H1 (cell line): ENCODE results near the gene RAB43. TPM values are rescaled to one million over a fixed set of nuclear protein-coding genes. Genes with fewer than 3 reads are reported as not detected.

Experiments
- CTCF ChIA-PET: fragments of 300-600 bp; sonication (Branson Sonifier 250); formaldehyde crosslinking; loops from one replicate; lab custom pipeline; 2021; ENCODE audit not compliant: partially characterized antibody; lab: Charles Lee
- POLR2A ChIA-PET: fragments of 300-600 bp; sonication (Branson Sonifier 250); formaldehyde crosslinking; loops from one replicate; lab custom pipeline; 2021; ENCODE audit warnings: inconsistent platforms; ENCODE audit not compliant: partially characterized antibody; lab: Charles Lee
- DNase-seq, 2 experiments: peaks; one replicate each; pipeline versions ENCODE4 v3.0.0 to v3.0.0-alpha.2; 2010 to 2022; ENCODE audit warnings: low spot score in 2 of 2, low read depth in 1 of 2, mixed read lengths in 1 of 2
- FAIRE-seq: peaks from 2 replicates; lab custom pipeline; 2011; peaks lifted over from hg19 to GRCh38; lab: Jason Lieb, UNC
- H2AFZ ChIP-seq: 2 replicates; pipeline ENCODE4 v1.8.1; 2012; ENCODE audit warnings: low read length, inconsistent platforms
- H2AK5ac ChIP-seq: 2 replicates; pipeline ENCODE4 v1.6.1; 2013; ENCODE audit warnings: low read depth, low read length
- H2BK120ac ChIP-seq: replicated peaks from 2 replicates; pipeline ENCODE3; 2013; ENCODE audit warnings: low read depth, low read length, inconsistent platforms
- H2BK12ac ChIP-seq: 2 replicates; pipeline ENCODE4 v1.6.1; 2013; ENCODE audit warnings: low read depth, low read length
- H2BK15ac ChIP-seq: 2 replicates; pipeline ENCODE4 v1.6.1; 2013; ENCODE audit warnings: low read length
- H2BK20ac ChIP-seq: 2 replicates; pipeline ENCODE4 v1.6.1; 2013; ENCODE audit warnings: low read length
- H2BK5ac ChIP-seq: 2 replicates; pipeline ENCODE4 v1.6.1; 2013; ENCODE audit warnings: low read depth, low read length
- H3K14ac ChIP-seq: 2 replicates; pipeline ENCODE4 v1.6.1; 2013; ENCODE audit warnings: inconsistent platforms; ENCODE audit not compliant: insufficient read length
- H3K18ac ChIP-seq: 2 replicates; pipeline ENCODE4 v1.6.1; 2013; ENCODE audit warnings: low read length; ENCODE audit errors: extremely low read depth
- H3K23ac ChIP-seq: 2 replicates; pipeline ENCODE4 v1.6.1; 2013; ENCODE audit warnings: inconsistent platforms; ENCODE audit not compliant: insufficient read length
- H3K23me2 ChIP-seq: 2 replicates; pipeline ENCODE4 v1.6.1; 2013; ENCODE audit warnings: low read depth, low read length
- H3K27ac ChIP-seq: 2 replicates; pipeline ENCODE4 v1.6.1; 2011; ENCODE audit warnings: low read depth, low read length, inconsistent platforms
- H3K27me3 ChIP-seq, 4 experiments: replicated peaks in 1 of 4; 1 replicate in 1 of 4; 2 replicates in 3 of 4; pipeline versions ENCODE4 v1.6.1 to v1.8.1; 2011 to 2013; ENCODE audit warnings: low read length in 3 of 4, mild to moderate bottlenecking in 3 of 4, inconsistent platforms in 2 of 4, mixed read lengths in 2 of 4, moderate library complexity in 1 of 4; ENCODE audit not compliant: control insufficient read depth in 3 of 4, insufficient read depth in 3 of 4; ENCODE audit errors: extremely low read depth in 1 of 4
- H3K36me3 ChIP-seq, 4 experiments: 2 replicates each; pipeline versions ENCODE4 v1.6.1 to v1.8.1; 2011 to 2013; ENCODE audit warnings: mild to moderate bottlenecking in 4 of 4, low read length in 3 of 4, moderate library complexity in 2 of 4, control low read depth in 1 of 4, inconsistent platforms in 1 of 4; ENCODE audit not compliant: insufficient read depth in 4 of 4, control insufficient read depth in 2 of 4
- H3K4ac ChIP-seq: replicated peaks from 2 replicates; pipeline ENCODE3; 2013; ENCODE audit warnings: low read length, low read depth, mixed read lengths, inconsistent platforms; ENCODE audit not compliant: insufficient read length
- H3K4me1 ChIP-seq, 4 experiments: replicated peaks in 1 of 4; 1 replicate in 1 of 4; 2 replicates in 3 of 4; pipeline versions ENCODE4 v1.6.1 to v1.8.1; 2011 to 2013; ENCODE audit warnings: low read length in 3 of 4, inconsistent platforms in 2 of 4, mixed read lengths in 1 of 4; ENCODE audit not compliant: insufficient read depth in 4 of 4, control insufficient read depth in 3 of 4
- H3K4me2 ChIP-seq, 2 experiments: 2 replicates each; pipeline versions ENCODE4 v1.6.1 to v1.8.1; 2011 to 2013; ENCODE audit warnings: low read depth in 2 of 2, low read length in 2 of 2, control low read depth in 1 of 2, inconsistent platforms in 1 of 2, mild to moderate bottlenecking in 1 of 2; ENCODE audit not compliant: insufficient read depth in 1 of 2
- H3K4me3 ChIP-seq, 4 experiments: fragments of 200-600, 300-600 bp in 1 of 4; sonication (generic), shearing (Covaris generic), sonication (Bioruptor Twin) in 1 of 4; 2 replicates each; pipeline versions ENCODE4 v1.5.1 to v1.8.1; 2011 to 2016; ENCODE audit warnings: low read length in 4 of 4, low read depth in 3 of 4, control low read depth in 2 of 4, inconsistent platforms in 2 of 4, mild to moderate bottlenecking in 2 of 4, mixed read lengths in 1 of 4, moderate library complexity in 1 of 4; ENCODE audit not compliant: insufficient read depth in 2 of 4; ENCODE audit errors: extremely low read depth in 1 of 4
- H3K56ac ChIP-seq: replicated peaks from 2 replicates; pipeline ENCODE3; 2013; ENCODE audit warnings: low read depth, mild to moderate bottlenecking, mixed read lengths, low read length, inconsistent platforms; ENCODE audit not compliant: insufficient read length
- H3K79me1 ChIP-seq: 2 replicates; pipeline ENCODE4 v1.6.1; 2013; ENCODE audit warnings: low read depth, low read length, control low read depth
- H3K79me2 ChIP-seq, 2 experiments: 2 replicates each; pipeline versions ENCODE4 v1.6.1 to v1.8.1; 2012 to 2013; ENCODE audit warnings: low read length in 2 of 2, mild to moderate bottlenecking in 2 of 2, inconsistent platforms in 1 of 2; ENCODE audit not compliant: insufficient read depth in 2 of 2, control insufficient read depth in 1 of 2
- H3K9ac ChIP-seq, 4 experiments: replicated peaks in 1 of 4; 1 replicate in 1 of 4; 2 replicates in 3 of 4; pipeline versions ENCODE4 v1.6.1 to v1.8.1; 2011 to 2013; ENCODE audit warnings: low read depth in 3 of 4, low read length in 3 of 4, control low read depth in 2 of 4, mild to moderate bottlenecking in 2 of 4, moderate library complexity in 2 of 4, inconsistent platforms in 1 of 4; ENCODE audit errors: extremely low read depth in 1 of 4
- H3K9me3 ChIP-seq, 2 experiments: 2 replicates each; pipeline versions ENCODE4 v1.6.1 to v1.8.1; 2012 to 2013; ENCODE audit warnings: mild to moderate bottlenecking in 2 of 2, moderate library complexity in 2 of 2, control low read depth in 1 of 2, inconsistent platforms in 1 of 2, low read depth in 1 of 2, low read length in 1 of 2, mixed read lengths in 1 of 2; ENCODE audit not compliant: insufficient read depth in 2 of 2
- H4K20me1 ChIP-seq, 2 experiments: replicated peaks in 1 of 2; 2 replicates each; pipeline versions ENCODE3 to v1.8.1; 2011 to 2013; ENCODE audit warnings: inconsistent platforms in 2 of 2, low read length in 2 of 2, mild to moderate bottlenecking in 1 of 2; ENCODE audit not compliant: insufficient read depth in 2 of 2, control insufficient read depth in 1 of 2
- H4K5ac ChIP-seq: 2 replicates; pipeline ENCODE4 v1.6.1; 2013; ENCODE audit warnings: low read length, low read depth, mixed read lengths, inconsistent platforms; ENCODE audit not compliant: insufficient read length
- H4K8ac ChIP-seq: 2 replicates; pipeline ENCODE4 v1.8.0; 2013; ENCODE audit warnings: mild to moderate bottlenecking, moderate library complexity, low read length, inconsistent platforms; ENCODE audit not compliant: insufficient read depth; ENCODE audit errors: extremely low read depth
- H4K91ac ChIP-seq: replicated peaks from 2 replicates; pipeline ENCODE3; 2013; ENCODE audit warnings: low read length, mixed read lengths, inconsistent platforms; ENCODE audit not compliant: insufficient read length
- CHD2 ChIP-seq: IDR thresholded peaks from 2 replicates; pipeline ENCODE4 v1.6.1; 2012; ENCODE audit warnings: low read length, improper control_type of control experiment
- EP300 ChIP-seq, 2 experiments: IDR thresholded peaks; 1 replicate in 1 of 2; 2 replicates in 1 of 2; pipeline ENCODE4 v1.6.1; 2011 to 2012; ENCODE audit warnings: low read depth in 2 of 2, low read length in 2 of 2, mild to moderate bottlenecking in 2 of 2, borderline replicate concordance in 1 of 2, inconsistent platforms in 1 of 2, moderate library complexity in 1 of 2
- GTF2F1 ChIP-seq: IDR thresholded peaks from 2 replicates; pipeline ENCODE4 v1.6.1; 2012; ENCODE audit warnings: low read depth, low read length, improper control_type of control experiment, borderline replicate concordance
- MAFK ChIP-seq: IDR thresholded peaks from 2 replicates; pipeline ENCODE4 v1.6.1; 2012; ENCODE audit warnings: low read depth, mild to moderate bottlenecking, improper control_type of control experiment, low read length
- SAP30 ChIP-seq: fragments of 300-600 bp; sonication (generic); IDR thresholded peaks from 2 replicates; pipeline ENCODE4 v1.7.1; 2012; ENCODE audit warnings: low read length, moderate library complexity, mild to moderate bottlenecking, inconsistent platforms; ENCODE audit not compliant: insufficient read depth, insufficient replicate concordance
- YY1 ChIP-seq: IDR thresholded peaks from 2 replicates; pipeline ENCODE4 v1.6.1; 2011; ENCODE audit warnings: low read depth, mild to moderate bottlenecking, low read length
- WGBS, 2 experiments: shearing (Covaris generic) in 1 of 2; methylation state at CpG; one replicate each; pipeline versions ENCODE4 v1.1.6 to v1.1.7; 2013 to 2015; ENCODE audit warnings: low lambda C conversion rate in 2 of 2, mixed read lengths in 2 of 2, inconsistent platforms in 1 of 2, low coverage in 1 of 2, missing lambda C conversion rate in 1 of 2; ENCODE audit not compliant: insufficient replicate concordance in 2 of 2, insufficient coverage in 1 of 2, insufficient read length in 1 of 2; ENCODE audit errors: extremely low coverage in 1 of 2, missing lambda C conversion rate in 1 of 2; 5-methylcytosine and 5-hydroxymethylcytosine counted together
- polyA plus RNA-seq, 7 experiments: library from polyadenylated mRNA; depleted of rRNA in 3 of 7; stranded (reverse) in 5 of 7; unstranded in 2 of 7; fragments of >200 nt in 5 of 7; fragments of 200-250 nt in 2 of 7; gene quantifications; 1 replicate in 5 of 7; 2 replicates in 1 of 7; 4 replicates in 1 of 7; pipeline versions ENCODE4 v1.2.1 to v1.2.3, GENCODE V29; 2011 to 2013; ENCODE audit warnings: missing spikeins in 2 of 7, mixed read lengths in 2 of 7
- total RNA-seq: library from RNA; stranded (reverse); fragmentation: NEBNext Ultra II Directional; extraction: Animal tissue kit (Norgen Biotek cat#: 25700); gene quantifications from 2 replicates; pipeline ENCODE4 v1.2.1, GENCODE V29; 2021
- TF ChIP-seq, protein P1 (sequence below): IDR thresholded peaks from 2 replicates; pipeline ENCODE4 v1.6.1; 2012; ENCODE audit warnings: low read length, inconsistent platforms
- TF ChIP-seq, protein P2 (sequence below): IDR thresholded peaks from 2 replicates; pipeline ENCODE4 v1.6.1; 2012; ENCODE audit warnings: inconsistent platforms

The RAB43 gene
- total and polyA plus RNA-seq, 2 of the 8 experiments (the other 6 are each of a cell fraction or from before 2014, with no cell fraction given) = 13.1 to 19.4 TPM

DNA sequence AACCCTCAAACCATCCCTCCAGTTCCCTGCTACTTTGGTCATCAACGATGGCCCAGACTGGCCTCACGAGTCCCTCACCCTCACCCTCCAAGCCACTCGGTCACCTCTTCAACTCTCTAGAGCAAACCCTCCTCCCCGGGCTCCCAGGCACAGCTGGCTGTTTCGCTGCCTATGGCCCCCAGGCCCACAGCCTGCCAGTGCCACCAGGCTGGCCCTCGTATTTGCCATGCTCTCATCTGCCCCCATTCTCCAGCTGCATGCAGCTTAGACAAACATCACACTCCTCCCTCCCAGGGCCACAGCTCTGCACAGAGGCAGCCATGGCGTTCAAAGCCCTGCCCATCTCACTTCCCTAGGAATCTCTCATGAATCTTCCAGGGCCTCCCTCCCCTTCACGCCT lies 13.8 kb downstream of the RAB43 start:
- Histone ChIP-seq H3K36me3 (no peaks in the 10 kb centered on the region), H2AFZ (no peak overlapping the region), H4K8ac (peak overlapping the region; percentile 32), H4K20me1 (peaks cover 6 to 13% of the 10 kb centered on the region in 2 experiments), H4K91ac (no peak overlapping the region), H3K9ac (no peak overlapping the region), H3K23ac (no peak overlapping the region), H3K56ac (no peak overlapping the region), H2AK5ac (no peak overlapping the region), H2BK120ac (no peak overlapping the region), H3K14ac (no peak overlapping the region), H2BK15ac (no peak overlapping the region), H3K4me1 (no peaks in the 10 kb centered on the region), H3K27ac (no peak overlapping the region), H3K23me2 (no peaks in the 10 kb centered on the region), H3K79me2 (peaks cover 0 to 12% of the 10 kb centered on the region in 2 experiments; a peak in 1 of 4 replicates), H2BK20ac (no peak overlapping the region), H2BK12ac (no peak overlapping the region), H3K4ac (no peak overlapping the region), H3K18ac (no peak overlapping the region), H3K27me3 (no peaks in the 10 kb centered on the region), H3K4me3 (no peak overlapping the region), H4K5ac (no peak overlapping the region), H3K79me1 (peaks cover 5% of the 10 kb centered on the region), H3K9me3 (no peaks in the 10 kb centered on the region), H3K4me2 (no peak overlapping the region), H2BK5ac (no peak overlapping the region)
- FAIRE-seq = no peak
- POLR2A ChIA-PET = interaction anchor here (0.6 to 2.2 kb wide), 9 partner anchors 9 to 81 kb away, joined by 3 to 8 read pairs (median 4); no protein-coding TSS in a partner anchor
- 90% methylated on average over 8 of the region's 8 CpGs; no CpG with 5 or more reads in 1 of the 2 experiments for WGBS, 2 experiments
- TF ChIP-seq, protein P1, sequence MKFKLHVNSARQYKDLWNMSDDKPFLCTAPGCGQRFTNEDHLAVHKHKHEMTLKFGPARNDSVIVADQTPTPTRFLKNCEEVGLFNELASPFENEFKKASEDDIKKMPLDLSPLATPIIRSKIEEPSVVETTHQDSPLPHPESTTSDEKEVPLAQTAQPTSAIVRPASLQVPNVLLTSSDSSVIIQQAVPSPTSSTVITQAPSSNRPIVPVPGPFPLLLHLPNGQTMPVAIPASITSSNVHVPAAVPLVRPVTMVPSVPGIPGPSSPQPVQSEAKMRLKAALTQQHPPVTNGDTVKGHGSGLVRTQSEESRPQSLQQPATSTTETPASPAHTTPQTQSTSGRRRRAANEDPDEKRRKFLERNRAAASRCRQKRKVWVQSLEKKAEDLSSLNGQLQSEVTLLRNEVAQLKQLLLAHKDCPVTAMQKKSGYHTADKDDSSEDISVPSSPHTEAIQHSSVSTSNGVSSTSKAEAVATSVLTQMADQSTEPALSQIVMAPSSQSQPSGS = no peak
- TF ChIP-seq, protein P2, sequence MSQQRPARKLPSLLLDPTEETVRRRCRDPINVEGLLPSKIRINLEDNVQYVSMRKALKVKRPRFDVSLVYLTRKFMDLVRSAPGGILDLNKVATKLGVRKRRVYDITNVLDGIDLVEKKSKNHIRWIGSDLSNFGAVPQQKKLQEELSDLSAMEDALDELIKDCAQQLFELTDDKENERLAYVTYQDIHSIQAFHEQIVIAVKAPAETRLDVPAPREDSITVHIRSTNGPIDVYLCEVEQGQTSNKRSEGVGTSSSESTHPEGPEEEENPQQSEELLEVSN = no peak
- TF ChIP-seq SAP30 (no peak), YY1 (no peak), MAFK (no peak), CHD2 (no peak), EP300 (IDR thresholded peaks at IDR 0.05; ENCODE audit: borderline replicate concordance in 1 of 2, low read depth in 2 of 2, low read length in 2 of 2) (no peak), GTF2F1 (no peak)
- CTCF ChIA-PET = interaction anchor here (1.0 to 1.4 kb wide), 4 partner anchors 12 to 137 kb away, joined by 3 to 5 read pairs (median 4); no protein-coding TSS in a partner anchor
- no peak for DNase-seq
